Measurements from ENCODE around the gene NRARP. TPM values are rescaled to one million over a fixed set of nuclear protein-coding genes. Genes with fewer than 3 reads are reported as not detected.

NRARP gene
- total and polyA plus RNA-seq, 2 experiments from 2014 or later, result 4.0 to 55.1 TPM

DNA sequence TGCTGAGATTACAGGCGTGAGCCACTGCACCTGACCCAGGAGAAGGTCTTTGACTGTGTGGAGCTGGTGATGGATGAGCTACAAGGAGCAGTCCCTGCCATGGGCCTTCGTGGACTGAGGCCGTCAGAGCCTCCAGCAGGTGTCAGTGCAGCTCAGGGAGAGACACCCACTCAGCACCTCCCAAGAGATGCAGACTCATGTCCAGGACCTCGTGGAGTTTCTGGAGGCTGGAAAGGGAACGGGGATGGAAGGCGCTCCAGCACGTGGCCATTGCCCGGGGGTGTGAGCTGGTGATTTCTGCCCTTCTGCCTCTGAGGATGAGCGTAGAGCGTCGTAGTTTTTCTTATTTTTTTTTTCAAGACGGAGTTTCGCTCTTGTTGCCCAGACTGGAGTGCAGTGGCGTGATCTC, 15.1 kb downstream of the NRARP start (continued):
- TF ChIP-seq, protein P1, sequence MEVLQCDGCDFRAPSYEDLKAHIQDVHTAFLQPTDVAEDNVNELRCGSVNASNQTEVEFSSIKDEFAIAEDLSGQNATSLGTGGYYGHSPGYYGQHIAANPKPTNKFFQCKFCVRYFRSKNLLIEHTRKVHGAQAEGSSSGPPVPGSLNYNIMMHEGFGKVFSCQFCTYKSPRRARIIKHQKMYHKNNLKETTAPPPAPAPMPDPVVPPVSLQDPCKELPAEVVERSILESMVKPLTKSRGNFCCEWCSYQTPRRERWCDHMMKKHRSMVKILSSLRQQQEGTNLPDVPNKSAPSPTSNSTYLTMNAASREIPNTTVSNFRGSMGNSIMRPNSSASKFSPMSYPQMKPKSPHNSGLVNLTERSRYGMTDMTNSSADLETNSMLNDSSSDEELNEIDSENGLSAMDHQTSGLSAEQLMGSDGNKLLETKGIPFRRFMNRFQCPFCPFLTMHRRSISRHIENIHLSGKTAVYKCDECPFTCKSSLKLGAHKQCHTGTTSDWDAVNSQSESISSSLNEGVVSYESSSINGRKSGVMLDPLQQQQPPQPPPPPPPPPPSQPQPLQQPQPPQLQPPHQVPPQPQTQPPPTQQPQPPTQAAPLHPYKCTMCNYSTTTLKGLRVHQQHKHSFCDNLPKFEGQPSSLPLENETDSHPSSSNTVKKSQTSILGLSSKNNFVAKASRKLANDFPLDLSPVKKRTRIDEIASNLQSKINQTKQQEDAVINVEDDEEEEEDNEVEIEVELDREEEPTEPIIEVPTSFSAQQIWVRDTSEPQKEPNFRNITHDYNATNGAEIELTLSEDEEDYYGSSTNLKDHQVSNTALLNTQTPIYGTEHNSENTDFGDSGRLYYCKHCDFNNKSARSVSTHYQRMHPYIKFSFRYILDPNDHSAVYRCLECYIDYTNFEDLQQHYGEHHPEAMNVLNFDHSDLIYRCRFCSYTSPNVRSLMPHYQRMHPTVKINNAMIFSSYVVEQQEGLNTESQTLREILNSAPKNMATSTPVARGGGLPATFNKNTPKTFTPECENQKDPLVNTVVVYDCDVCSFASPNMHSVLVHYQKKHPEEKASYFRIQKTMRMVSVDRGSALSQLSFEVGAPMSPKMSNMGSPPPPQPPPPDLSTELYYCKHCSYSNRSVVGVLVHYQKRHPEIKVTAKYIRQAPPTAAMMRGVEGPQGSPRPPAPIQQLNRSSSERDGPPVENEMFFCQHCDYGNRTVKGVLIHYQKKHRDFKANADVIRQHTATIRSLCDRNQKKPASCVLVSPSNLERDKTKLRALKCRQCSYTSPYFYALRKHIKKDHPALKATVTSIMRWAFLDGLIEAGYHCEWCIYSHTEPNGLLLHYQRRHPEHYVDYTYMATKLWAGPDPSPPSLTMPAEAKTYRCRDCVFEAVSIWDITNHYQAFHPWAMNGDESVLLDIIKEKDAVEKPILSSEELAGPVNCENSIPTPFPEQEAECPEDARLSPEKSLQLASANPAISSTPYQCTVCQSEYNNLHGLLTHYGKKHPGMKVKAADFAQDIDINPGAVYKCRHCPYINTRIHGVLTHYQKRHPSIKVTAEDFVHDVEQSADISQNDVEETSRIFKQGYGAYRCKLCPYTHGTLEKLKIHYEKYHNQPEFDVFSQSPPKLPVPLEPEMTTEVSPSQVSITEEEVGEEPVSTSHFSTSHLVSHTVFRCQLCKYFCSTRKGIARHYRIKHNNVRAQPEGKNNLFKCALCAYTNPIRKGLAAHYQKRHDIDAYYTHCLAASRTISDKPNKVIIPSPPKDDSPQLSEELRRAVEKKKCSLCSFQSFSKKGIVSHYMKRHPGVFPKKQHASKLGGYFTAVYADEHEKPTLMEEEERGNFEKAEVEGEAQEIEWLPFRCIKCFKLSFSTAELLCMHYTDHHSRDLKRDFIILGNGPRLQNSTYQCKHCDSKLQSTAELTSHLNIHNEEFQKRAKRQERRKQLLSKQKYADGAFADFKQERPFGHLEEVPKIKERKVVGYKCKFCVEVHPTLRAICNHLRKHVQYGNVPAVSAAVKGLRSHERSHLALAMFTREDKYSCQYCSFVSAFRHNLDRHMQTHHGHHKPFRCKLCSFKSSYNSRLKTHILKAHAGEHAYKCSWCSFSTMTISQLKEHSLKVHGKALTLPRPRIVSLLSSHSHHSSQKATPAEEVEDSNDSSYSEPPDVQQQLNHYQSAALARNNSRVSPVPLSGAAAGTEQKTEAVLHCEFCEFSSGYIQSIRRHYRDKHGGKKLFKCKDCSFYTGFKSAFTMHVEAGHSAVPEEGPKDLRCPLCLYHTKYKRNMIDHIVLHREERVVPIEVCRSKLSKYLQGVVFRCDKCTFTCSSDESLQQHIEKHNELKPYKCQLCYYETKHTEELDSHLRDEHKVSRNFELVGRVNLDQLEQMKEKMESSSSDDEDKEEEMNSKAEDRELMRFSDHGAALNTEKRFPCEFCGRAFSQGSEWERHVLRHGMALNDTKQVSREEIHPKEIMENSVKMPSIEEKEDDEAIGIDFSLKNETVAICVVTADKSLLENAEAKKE (CRISPR knock-in tag; IDR thresholded peaks at IDR 0.05), result peak; percentile 58; the same call in 1 of the 2 replicates
- TF ChIP-seq ZNF114 (CRISPR knock-in tag; IDR thresholded peaks at IDR 0.05), result no peak

DNA sequence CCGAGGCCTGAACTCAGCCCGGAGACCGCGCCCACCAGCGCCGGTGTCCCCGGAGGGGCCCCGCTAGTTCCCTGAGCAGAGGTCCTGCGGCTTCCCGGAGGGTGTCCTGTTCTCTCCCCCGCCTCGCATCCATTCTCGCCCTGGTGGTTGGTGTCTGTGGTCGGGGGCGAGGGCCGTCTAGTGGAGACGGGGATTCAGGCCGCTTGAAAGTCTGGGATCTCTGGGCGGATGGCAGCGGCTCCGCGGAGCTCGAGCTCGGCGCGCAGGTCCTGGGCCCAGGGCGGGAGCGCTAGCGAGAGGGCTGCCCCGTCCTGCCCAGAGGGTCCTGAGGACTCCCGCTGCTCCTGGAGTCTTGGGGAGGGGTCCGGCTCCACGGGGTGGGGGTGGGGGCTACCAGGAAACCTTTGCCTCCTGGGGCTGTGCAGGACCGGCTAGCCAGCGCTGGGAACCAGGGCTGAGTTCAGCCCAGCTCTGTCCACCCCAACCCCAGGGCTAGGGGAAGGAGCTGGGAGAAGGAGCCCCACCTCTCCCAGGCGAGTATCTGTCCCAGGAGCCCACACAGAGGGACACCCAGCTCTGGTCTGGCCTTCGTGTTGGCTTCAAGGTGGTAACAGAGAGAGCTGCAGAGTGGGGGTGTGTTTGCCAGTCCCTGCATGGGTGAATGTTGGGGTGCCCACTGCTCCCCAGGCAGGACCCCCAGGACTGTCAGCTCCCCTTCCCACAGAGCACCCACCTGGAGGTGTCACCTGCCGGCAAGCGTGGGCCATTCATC, 20.5 kb downstream of the NRARP start:
- no peaks in the 10 kb centered on the region for H3K9me3 Mint-ChIP-seq
- Histone ChIP-seq H3F3A (replicated peaks; ENCODE audit: low read depth) (peaks cover 20% of the 10 kb centered on the region; the same call in 1 of the 2 replicates), H3K27ac (ENCODE audit: low read depth) (no peak overlapping the region), H3K4me1 (ENCODE audit: insufficient read depth) (peaks cover 8% of the 10 kb centered on the region), H3K27me3 (ENCODE audit: insufficient read depth) (peaks cover 14% of the 10 kb centered on the region), H3K36me3 (ENCODE audit: insufficient read depth) (no peaks in the 10 kb centered on the region), H4K20me1 (replicated peaks; ENCODE audit: insufficient read depth) (peaks cover 8% of the 10 kb centered on the region; the same call in 1 of the 2 replicates), H3K9me2 (ENCODE audit: insufficient read depth) (no peaks in the 10 kb centered on the region), H3K4me3 (peak overlapping the region; percentile 73), H3K79me2 (replicated peaks; ENCODE audit: insufficient read depth) (no peaks in the 10 kb centered on the region), H2AFZ (no peak overlapping the region), H3K4me2 (peak overlapping the region; percentile 88)
- H3K27me3 Mint-ChIP-seq (ENCODE audit: insufficient read depth, low read depth, poor library complexity), result peaks cover 22% of the 10 kb centered on the region
- no peak for TF ChIP-seq NANOG (IDR thresholded peaks at IDR 0.05; ENCODE audit: borderline replicate concordance)
- TF ChIP-seq, protein P2, sequence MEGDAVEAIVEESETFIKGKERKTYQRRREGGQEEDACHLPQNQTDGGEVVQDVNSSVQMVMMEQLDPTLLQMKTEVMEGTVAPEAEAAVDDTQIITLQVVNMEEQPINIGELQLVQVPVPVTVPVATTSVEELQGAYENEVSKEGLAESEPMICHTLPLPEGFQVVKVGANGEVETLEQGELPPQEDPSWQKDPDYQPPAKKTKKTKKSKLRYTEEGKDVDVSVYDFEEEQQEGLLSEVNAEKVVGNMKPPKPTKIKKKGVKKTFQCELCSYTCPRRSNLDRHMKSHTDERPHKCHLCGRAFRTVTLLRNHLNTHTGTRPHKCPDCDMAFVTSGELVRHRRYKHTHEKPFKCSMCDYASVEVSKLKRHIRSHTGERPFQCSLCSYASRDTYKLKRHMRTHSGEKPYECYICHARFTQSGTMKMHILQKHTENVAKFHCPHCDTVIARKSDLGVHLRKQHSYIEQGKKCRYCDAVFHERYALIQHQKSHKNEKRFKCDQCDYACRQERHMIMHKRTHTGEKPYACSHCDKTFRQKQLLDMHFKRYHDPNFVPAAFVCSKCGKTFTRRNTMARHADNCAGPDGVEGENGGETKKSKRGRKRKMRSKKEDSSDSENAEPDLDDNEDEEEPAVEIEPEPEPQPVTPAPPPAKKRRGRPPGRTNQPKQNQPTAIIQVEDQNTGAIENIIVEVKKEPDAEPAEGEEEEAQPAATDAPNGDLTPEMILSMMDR (conservative IDR thresholded peaks at IDR 0.05; ENCODE audit: low read depth in 2 of 2), result no peak
- TF ChIP-seq ZNF331 (CRISPR knock-in tag; IDR thresholded peaks at IDR 0.05; ENCODE audit: low read depth), result no peak
- TF ChIP-seq POLR2AphosphoS5 (IDR thresholded peaks at IDR 0.05; ENCODE audit: low read depth), result 0 out of 2 replicates have a peak, but pooled peaks have one; percentile 7
- no peak for TF ChIP-seq JUNB (IDR thresholded peaks at IDR 0.05; ENCODE audit: unreplicated experiment)
- TF ChIP-seq EZH2 (IDR thresholded peaks at IDR 0.05; ENCODE audit: low read depth, unreplicated experiment), result no peak
- TF ChIP-seq, protein P3, sequence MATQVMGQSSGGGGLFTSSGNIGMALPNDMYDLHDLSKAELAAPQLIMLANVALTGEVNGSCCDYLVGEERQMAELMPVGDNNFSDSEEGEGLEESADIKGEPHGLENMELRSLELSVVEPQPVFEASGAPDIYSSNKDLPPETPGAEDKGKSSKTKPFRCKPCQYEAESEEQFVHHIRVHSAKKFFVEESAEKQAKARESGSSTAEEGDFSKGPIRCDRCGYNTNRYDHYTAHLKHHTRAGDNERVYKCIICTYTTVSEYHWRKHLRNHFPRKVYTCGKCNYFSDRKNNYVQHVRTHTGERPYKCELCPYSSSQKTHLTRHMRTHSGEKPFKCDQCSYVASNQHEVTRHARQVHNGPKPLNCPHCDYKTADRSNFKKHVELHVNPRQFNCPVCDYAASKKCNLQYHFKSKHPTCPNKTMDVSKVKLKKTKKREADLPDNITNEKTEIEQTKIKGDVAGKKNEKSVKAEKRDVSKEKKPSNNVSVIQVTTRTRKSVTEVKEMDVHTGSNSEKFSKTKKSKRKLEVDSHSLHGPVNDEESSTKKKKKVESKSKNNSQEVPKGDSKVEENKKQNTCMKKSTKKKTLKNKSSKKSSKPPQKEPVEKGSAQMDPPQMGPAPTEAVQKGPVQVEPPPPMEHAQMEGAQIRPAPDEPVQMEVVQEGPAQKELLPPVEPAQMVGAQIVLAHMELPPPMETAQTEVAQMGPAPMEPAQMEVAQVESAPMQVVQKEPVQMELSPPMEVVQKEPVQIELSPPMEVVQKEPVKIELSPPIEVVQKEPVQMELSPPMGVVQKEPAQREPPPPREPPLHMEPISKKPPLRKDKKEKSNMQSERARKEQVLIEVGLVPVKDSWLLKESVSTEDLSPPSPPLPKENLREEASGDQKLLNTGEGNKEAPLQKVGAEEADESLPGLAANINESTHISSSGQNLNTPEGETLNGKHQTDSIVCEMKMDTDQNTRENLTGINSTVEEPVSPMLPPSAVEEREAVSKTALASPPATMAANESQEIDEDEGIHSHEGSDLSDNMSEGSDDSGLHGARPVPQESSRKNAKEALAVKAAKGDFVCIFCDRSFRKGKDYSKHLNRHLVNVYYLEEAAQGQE (IDR thresholded peaks at IDR 0.05; ENCODE audit: unreplicated experiment), result no peak
- no peaks in the 10 kb centered on the region; the same call in 2 of the 3 replicates for H3K36me3 Mint-ChIP-seq (ENCODE audit: low read depth)
- DNase-seq (ENCODE audit: low spot score) (peak; percentile 76), ATAC-seq (peak; percentile 19)
- peaks cover 6% of the 10 kb centered on the region; the same call in 1 of the 3 replicates for H3K4me1 Mint-ChIP-seq
- peak overlapping the region; percentile 73 for H3K4me3 Mint-ChIP-seq
- H3K27ac Mint-ChIP-seq, result no peak overlapping the region
